ENCODE data around the gene WNT3.

DNA sequence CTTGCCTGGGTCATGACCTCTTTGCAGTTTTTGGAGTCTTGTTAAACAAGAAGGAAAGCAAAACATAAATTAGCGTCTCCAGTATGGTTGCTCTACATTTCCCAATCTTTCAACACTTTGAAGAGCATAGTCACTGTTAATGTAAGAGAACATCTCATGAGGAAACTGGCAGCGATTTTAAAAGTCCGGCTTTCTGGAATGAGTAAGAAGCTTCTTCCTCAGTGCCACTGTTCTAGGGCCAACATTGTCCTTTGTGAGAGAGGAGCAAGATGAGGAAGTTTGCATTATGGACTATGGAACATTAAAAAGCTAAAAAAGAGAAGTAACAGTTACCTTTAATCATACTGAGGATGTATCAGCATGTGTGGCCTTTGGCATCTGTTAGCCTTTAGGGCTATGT is 73.1 kb downstream of the WNT3 start:
- TF ChIP-seq POLR2A (IDR thresholded peaks at IDR 0.05; ENCODE audit: low read depth, low read length): no peak
- no peak for TF ChIP-seq CTCF (IDR thresholded peaks at IDR 0.05 in 2 of 3, conservative IDR thresholded peaks at IDR 0.05 in 1 of 3; ENCODE audit: control insufficient read depth in 2 of 3, extremely low read depth in 1 of 3, insufficient read depth in 1 of 3, low read depth in 3 of 3, low read length in 3 of 3)
- TF ChIP-seq, protein P1, sequence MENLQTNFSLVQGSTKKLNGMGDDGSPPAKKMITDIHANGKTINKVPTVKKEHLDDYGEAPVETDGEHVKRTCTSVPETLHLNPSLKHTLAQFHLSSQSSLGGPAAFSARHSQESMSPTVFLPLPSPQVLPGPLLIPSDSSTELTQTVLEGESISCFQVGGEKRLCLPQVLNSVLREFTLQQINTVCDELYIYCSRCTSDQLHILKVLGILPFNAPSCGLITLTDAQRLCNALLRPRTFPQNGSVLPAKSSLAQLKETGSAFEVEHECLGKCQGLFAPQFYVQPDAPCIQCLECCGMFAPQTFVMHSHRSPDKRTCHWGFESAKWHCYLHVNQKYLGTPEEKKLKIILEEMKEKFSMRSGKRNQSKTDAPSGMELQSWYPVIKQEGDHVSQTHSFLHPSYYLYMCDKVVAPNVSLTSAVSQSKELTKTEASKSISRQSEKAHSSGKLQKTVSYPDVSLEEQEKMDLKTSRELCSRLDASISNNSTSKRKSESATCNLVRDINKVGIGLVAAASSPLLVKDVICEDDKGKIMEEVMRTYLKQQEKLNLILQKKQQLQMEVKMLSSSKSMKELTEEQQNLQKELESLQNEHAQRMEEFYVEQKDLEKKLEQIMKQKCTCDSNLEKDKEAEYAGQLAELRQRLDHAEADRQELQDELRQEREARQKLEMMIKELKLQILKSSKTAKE (IDR thresholded peaks at IDR 0.05; ENCODE audit: low read depth, poor library complexity, severe bottlenecking): no peak
- TF ChIP-seq TCF12 (IDR thresholded peaks at IDR 0.05; ENCODE audit: low read depth, low read length): no peak
- TF ChIP-seq POU2F2 (IDR thresholded peaks at IDR 0.05; ENCODE audit: borderline replicate concordance, low read depth, low read length): no peak
- TF ChIP-seq TAF1 (IDR thresholded peaks at IDR 0.05; ENCODE audit: borderline replicate concordance, low read depth, low read length): no peak

All from GM12878 (cell line).